AG08396 (cell line): ENCODE data around the gene KCNQ1.

Experiments used
- DNase-seq: peaks from one replicate; pipeline ENCODE4 v3.0.0; 2012; ENCODE audit warnings: low spot score, mixed read lengths

Gene KCNQ1

DNA sequence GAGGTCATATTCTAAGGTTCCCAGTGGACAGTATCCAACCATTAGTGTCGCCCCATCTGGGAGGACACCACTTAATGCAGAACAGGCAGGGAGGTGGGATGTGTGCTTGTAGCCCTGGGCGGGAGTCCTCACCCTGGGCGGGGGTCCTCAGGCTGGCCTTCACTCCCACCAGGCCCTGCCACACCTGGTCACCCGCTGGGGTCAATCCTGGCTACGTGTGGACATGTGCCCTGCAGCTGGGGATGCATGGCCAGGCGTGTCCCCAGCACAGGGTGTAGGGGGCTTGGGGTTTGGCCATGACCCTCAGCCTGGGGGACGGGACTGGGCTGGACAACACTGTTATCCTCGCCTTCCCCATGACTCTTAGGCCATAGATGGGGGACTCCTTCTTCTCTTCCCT is 19.3 kb upstream of the KCNQ1 start:
- DNase-seq, result no peak

- DNase-seq, result no peak
Measured at GRCh38 chr11:2426221-2426620, 18.6 kb upstream of the KCNQ1 start.

- DNase-seq, result no peak
Measured at GRCh38 chr11:2426826-2427521, 17.8 kb upstream of the KCNQ1 start.

DNA sequence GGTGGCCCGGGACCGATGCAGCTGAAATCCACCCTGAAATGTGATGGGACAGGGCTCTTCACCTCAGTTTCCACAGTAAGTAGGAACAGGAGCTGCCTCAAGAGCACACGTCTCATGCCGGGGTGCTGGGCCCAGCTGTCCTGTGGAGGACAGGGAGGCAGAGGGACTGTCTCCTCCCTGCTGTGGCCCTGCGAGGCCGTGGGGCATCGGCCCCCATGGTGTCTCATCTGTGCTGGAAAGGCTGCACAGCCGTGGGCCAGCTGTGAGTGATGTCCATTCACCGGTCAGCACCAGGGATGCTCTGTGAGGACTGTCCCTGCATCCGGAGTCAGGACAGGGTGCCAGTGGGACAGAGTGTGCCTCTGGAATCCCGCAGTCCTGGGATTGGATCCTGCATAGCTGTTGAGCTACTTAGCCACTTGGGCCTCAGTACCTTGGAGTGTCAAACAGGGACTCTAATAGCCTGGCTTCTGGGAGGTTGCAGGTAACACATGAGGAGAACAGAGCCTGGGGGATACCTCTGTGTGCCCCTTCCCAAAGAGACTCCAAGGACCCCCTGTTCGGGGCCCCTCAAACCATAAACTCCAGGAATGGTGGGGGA is 17.0 kb upstream of the KCNQ1 start:
- DNase-seq, result no peak

DNA sequence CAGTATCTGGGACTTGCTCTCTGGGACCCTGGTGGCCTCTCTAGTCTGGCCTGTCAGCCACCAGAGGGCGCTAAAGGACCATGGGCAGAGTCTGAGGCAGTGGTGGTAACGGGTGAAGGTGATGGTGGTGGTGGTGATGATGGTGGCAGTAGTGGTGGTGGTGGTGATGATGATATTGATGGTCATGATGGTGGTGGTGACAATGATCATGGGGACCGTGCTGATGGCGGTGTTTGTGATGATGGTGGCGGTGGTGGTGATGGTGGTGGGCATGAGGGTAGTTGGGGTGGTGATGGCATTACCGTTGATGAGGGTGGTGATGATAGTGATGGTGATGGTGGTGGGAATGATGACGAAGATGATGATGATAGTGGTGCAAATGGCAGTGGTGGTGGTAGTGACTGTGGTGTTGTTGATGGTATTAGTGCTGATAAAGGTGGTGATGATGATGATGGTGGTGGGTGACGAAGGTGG is 16.4 kb upstream of the KCNQ1 start:
- peak; percentile 80 for DNase-seq

- no peak for DNase-seq
Measured at GRCh38 chr11:2431395-2431794, 13.4 kb upstream of the KCNQ1 start.

DNA sequence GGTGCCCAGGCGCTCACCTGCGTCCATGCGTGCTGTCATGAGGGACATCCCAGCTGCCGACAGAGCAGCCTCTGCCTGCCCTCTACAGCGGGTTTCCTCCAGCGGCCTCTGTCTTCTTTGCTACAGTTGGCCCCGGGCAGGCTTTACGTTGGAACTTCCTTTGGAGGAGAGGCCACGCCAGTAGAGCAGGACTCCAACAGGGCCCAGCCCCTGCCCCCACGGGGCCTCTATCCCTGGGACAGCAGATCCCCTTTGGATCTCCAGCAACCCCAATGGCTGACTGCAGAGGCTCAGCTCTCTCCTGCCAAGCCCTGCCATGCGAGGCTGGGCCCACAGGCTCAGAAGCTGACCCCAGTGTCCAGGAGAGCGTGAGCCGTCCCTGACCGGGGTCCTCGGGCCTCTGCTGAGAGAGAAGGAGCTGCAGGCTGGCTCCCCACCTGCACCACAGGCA is 12.6 kb upstream of the KCNQ1 start:
- no peak for DNase-seq

DNA sequence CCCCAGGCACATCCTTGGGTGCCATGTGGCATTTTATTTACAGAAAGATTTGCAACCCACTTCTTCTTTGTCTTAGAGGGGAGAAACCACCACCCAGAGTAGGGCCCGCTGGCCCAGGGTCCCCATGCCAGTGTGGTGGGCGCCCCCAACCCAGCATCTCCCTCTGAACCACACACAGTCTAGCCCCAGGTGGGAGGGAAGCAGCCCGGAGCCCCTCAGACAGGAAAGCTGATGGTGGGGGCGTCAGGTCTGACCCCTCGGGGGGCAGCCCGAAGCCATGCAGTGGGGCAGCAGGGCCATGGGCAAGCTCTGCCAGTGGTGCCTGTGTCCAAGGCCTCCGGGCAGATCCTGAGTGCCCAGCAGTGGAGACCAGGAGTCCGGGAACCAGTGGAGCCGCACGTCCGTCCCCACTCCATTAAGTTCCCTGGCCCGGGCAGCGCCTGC is 12.2 kb upstream of the KCNQ1 start:
- DNase-seq, result no peak

DNA sequence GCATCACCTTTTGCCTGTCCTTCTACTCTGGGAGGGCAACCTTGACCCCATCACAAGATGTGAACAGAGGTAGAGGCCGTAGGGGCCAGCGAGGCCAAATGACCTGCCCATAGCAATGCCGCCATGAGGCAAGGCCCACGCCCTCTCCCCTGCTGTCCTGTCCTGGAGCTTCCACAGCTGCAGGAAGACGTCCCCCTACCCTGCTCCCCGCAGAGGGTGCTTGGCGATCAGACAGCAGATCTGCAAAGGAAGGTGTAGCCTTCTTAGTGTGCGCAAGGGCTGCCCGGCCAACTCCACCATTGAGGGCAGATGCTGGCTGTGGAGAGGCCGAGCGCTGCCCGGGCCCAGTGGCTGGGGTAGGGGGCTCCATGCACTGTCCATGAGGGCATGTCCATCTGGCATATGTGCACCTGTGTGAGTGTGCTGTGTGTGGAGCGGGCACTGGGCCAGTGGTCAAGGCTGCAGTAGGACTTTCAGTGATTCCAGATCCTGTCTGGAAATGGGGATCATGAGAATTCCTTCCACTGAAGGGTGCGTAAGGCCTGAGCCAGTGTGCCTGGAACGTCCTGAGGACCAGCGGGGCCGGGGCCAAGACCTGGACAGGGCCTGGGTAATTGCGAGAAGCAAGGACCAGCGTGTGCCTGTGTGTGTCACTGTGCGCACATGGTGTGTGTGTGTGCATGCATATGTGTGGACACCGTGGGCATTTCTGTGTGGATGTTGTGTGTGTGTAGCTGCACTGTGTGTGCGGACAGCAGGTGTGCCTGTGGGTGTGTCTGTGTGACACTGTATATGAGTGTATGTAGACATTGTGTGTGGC is 11.5 kb upstream of the KCNQ1 start:
- no peak for DNase-seq

DNA sequence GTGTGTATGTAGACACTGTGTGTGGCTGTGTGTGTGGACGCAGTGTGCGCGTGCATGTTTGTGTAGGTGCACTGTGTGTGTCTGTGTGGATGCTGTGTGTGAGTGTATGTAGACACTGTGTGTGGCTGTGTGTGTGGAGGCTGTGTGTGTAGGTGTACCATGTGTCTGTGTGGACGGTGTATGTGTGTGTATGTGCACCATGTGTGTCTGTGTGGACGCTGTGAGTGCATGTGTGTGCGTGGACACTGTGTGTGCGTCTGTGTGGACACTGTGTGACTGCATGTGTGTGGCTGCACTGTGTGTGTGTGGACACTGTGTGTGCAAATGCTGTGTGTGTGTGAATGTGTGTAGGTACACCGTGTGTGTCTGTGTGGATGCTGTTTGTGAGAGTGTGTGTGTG is 10.8 kb upstream of the KCNQ1 start:
- DNase-seq, result no peak

GRCh38 chr11:2434506-2435255 is 10.1 kb upstream of the KCNQ1 start:
- no peak for DNase-seq

- no peak for DNase-seq
Measured at GRCh38 chr11:2435288-2436012, 9.4 kb upstream of the KCNQ1 start.

DNA sequence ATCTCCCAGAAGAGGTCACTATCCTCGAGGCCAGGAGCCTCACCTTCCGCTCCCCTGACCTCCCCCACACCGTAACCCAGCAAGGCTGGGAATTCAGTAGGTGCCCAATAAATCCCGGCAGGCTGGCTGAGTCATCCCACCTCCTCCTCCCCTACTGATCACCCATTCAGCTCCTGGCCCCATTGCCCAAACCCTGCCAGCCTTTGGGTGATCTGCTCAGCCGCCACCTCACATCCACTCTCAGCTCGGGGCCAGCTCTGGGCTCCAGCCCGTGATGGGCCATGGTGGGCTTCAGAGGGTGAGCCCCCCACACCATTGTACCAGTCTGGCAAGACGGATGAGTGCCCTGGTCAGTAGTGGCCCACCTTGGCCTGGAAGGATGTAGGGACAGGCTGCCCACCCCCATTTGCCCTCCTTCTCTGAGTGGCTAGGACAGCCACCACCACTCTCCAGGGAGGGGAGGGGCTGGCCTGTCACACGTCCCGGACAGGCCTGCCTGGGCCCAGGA is 8.7 kb upstream of the KCNQ1 start:
- no peak for DNase-seq

- DNase-seq, result no peak
Measured at GRCh38 chr11:2436521-2437031, 8.2 kb upstream of the KCNQ1 start.

- DNase-seq, result no peak
Measured at GRCh38 chr11:2437516-2437915, 7.3 kb upstream of the KCNQ1 start.

DNA sequence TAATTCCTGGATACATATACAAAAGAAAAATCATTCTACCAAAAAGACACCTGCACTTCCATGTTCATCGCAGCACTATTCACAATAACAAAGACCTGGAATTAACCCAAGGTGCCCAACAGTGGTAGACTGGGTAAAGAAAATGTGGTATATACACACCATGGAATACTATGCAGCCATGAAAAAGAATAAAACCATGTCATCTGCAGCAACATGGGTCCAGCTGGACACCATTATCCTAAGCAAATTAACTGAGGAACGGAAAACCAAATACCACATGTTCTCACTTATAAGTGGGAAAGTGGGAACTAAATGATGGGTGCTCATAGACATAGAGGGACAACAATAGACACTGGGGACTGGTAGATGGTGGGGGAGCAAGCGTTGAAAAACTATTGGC is 5.0 kb upstream of the KCNQ1 start:
- DNase-seq, result no peak

- no peak for DNase-seq
Measured at GRCh38 chr11:2440646-2441045, 4.2 kb upstream of the KCNQ1 start.

GRCh38 chr11:2441171-2441570 is 3.6 kb upstream of the KCNQ1 start:
- DNase-seq, result no peak

GRCh38 chr11:2442589-2442988 is 2.2 kb upstream of the KCNQ1 start:
- no peak for DNase-seq

DNA sequence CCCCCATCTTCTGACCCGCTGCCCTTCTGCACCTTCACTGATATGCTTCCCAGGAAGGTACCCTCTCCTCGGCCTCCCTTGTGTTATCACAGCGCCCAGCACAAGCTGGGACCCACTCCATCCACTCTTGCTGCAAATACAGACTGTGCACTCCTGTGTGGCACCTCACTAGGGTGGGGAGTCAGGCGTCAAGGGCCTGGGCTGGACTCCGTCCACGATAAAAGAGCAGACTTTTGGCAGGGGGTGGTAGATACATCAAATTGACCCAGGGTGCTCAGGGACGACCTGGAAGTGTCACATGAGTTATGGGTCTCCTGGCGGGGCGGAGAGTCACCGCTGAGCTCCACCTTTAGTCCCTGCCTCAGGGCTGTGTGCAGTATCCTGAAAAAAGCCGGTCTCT is 1.4 kb upstream of the KCNQ1 start:
- no peak for DNase-seq
